Measurements from ENCODE around the gene GPR132. TPM values are rescaled to one million over a fixed set of nuclear protein-coding genes. Genes with fewer than 3 reads are reported as not detected.

Gene GPR132
- total and polyA plus RNA-seq, 10 of the 15 experiments (the other 5 are each of a cell fraction or from before 2014, with no cell fraction given) = 1.9 to 49.3 (median 20.4) TPM

DNA sequence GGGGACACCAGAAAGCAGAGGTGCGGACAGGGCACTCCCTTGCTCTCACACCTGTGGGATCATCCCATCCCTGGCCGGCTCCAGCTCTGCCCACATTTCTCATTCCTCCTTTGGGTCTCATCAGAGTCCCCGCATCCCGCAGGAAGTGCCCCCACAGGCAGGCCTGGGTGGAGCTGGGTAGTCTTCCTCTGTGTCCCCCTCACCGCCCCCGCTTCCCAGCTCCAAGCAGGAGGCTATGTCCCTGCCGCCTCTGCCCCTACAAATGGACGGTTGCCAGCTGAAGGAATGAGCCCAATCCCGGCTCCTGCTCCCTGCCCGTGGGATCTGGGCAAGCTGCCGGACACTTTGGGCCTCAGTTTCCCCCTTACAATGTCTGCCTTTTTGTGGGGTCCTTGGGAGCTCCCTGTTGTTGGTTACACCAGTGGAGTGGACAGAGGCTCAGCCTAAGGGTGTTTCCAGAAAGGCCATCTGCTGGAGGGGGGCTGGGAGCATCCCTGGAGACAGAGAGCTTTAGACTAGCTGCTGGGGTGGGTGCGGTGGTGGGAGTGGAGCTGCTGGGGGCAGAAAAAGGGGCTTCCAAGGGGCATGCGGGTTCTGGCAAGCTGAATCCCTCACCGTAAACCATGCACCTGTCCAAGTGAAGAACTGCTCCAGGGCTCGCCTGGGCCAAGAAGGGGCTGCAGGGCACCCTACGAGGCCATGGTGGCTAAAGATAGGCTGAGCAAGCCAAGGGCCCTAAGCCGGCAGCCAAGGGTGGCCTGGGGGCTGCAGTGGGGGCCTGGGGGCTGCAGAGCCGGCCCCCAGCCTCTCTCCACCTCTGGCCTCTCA, 7.9 kb upstream of the GPR132 start (continued):
- TF ChIP-seq, protein P1, sequence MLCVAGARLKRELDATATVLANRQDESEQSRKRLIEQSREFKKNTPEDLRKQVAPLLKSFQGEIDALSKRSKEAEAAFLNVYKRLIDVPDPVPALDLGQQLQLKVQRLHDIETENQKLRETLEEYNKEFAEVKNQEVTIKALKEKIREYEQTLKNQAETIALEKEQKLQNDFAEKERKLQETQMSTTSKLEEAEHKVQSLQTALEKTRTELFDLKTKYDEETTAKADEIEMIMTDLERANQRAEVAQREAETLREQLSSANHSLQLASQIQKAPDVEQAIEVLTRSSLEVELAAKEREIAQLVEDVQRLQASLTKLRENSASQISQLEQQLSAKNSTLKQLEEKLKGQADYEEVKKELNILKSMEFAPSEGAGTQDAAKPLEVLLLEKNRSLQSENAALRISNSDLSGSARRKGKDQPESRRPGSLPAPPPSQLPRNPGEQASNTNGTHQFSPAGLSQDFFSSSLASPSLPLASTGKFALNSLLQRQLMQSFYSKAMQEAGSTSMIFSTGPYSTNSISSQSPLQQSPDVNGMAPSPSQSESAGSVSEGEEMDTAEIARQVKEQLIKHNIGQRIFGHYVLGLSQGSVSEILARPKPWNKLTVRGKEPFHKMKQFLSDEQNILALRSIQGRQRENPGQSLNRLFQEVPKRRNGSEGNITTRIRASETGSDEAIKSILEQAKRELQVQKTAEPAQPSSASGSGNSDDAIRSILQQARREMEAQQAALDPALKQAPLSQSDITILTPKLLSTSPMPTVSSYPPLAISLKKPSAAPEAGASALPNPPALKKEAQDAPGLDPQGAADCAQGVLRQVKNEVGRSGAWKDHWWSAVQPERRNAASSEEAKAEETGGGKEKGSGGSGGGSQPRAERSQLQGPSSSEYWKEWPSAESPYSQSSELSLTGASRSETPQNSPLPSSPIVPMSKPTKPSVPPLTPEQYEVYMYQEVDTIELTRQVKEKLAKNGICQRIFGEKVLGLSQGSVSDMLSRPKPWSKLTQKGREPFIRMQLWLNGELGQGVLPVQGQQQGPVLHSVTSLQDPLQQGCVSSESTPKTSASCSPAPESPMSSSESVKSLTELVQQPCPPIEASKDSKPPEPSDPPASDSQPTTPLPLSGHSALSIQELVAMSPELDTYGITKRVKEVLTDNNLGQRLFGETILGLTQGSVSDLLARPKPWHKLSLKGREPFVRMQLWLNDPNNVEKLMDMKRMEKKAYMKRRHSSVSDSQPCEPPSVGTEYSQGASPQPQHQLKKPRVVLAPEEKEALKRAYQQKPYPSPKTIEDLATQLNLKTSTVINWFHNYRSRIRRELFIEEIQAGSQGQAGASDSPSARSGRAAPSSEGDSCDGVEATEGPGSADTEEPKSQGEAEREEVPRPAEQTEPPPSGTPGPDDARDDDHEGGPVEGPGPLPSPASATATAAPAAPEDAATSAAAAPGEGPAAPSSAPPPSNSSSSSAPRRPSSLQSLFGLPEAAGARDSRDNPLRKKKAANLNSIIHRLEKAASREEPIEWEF (IDR thresholded peaks at IDR 0.05; ENCODE audit: insufficient replicate concordance, low read depth, low read length) = no peak

DNA sequence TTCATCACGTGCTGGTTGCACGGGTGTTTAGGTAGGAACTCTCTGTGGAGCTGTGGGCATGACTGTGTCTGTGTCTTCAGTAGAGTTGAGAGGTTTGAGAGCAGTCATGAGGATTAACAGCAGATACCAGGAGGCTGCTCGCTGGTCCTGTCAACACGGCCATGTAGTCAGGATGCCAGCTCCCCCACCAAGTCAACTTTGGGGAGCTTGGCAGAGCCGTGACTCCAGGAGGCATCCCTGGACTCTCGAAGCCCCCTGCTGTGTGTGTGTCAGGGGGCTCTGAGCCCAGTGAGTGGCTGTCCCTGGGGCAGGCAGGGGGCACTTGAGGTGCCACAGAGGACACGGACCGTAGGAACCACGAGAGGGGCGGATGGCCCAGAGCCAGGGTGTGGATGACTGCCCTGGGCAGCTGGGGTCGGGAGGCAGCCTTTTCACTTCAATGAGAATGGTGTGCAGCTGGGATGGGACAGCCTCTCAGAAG, 7.2 kb upstream of the GPR132 start:
- peaks cover 64% of the 10 kb centered on the region for H3K4me1 ChIP-seq (ENCODE audit: control insufficient read depth, insufficient read depth, low read length)
- POLR2A ChIA-PET = interaction anchor here (0.8 to 1.5 kb wide), 5 partner anchors 8 to 15 kb away, joined by 3 to 10 read pairs (median 5); no protein-coding TSS in a partner anchor

More for the DNA sequence above, 7.2 kb upstream of the GPR132 start:
- intact Hi-C loops (cut with micrococcal nuclease; ENCODE audit: unreplicated experiment) (no loop called here), in situ Hi-C loops (cut with MboI) (no loop called here)
- ChIA-PET RAD21 (ENCODE audit: unreplicated experiment) (interaction anchor here (5.8 kb wide), 1 partner anchor 14 kb away, joined by 37 read pairs; no protein-coding TSS in a partner anchor), CTCF (interaction anchor here (1.0 to 7.6 kb wide), 4 partner anchors 10 to 18 kb away, joined by 4 to 67 read pairs (median 10); no protein-coding TSS in a partner anchor), SMC1A (ENCODE audit: uncharacterized antibody, unreplicated experiment) (interaction anchor here (3.7 to 3.8 kb wide), 2 partner anchors 9 to 14 kb away, joined by 16 to 21 read pairs; no protein-coding TSS in a partner anchor)
- no TSS peak for BruUV-seq (replicated peaks)
- 0 out of 4 replicates have a peak, but pooled peaks of 1 of the 2 experiments have one; percentile 36 for TF ChIP-seq BHLHE40 (IDR thresholded peaks at IDR 0.05; ENCODE audit: borderline replicate concordance in 1 of 2, low read depth in 2 of 2, low read length in 1 of 2)
- TF ChIP-seq RUNX3 (IDR thresholded peaks at IDR 0.05; ENCODE audit: low read length) = no peak
- TF ChIP-seq CHD1 (IDR thresholded peaks at IDR 0.05; ENCODE audit: low read depth, low read length) = no peak
- no peak for TF ChIP-seq MYB (IDR thresholded peaks at IDR 0.05; ENCODE audit: borderline replicate concordance, low read depth, low read length)
- TF ChIP-seq ATF7 (IDR thresholded peaks at IDR 0.05; ENCODE audit: low read depth) = no peak
- no peak for FAIRE-seq
- H3K27ac ChIP-seq (ENCODE audit: control insufficient read depth, insufficient read depth) = no peak overlapping the region
- no peak overlapping the region for H3K4me2 ChIP-seq (ENCODE audit: control insufficient read depth, insufficient read depth)
- H3K9ac ChIP-seq (ENCODE audit: control insufficient read depth, insufficient read depth, low read length) = no peak overlapping the region
- no peak for ATAC-seq
- no peaks in the 10 kb centered on the region for H4K20me1 ChIP-seq (ENCODE audit: control insufficient read depth, insufficient read depth)
- WGBS (ENCODE audit: insufficient coverage, insufficient replicate concordance, low lambda C conversion rate, missing lambda C conversion rate) = 74% methylated on average over 11 of the region's 11 CpGs
- no peak for DNase-seq (ENCODE audit: low read depth, low spot score)
- no peak overlapping the region for H3K4me3 ChIP-seq
- no peaks in the 10 kb centered on the region for H3K27me3 ChIP-seq (replicated peaks in 1 of 2; ENCODE audit: control insufficient read depth in 2 of 2, insufficient read depth in 2 of 2, low read length in 1 of 2)
- no peak overlapping the region for H2AFZ ChIP-seq (ENCODE audit: control insufficient read depth, low read depth, low read length)
- H3K9me3 ChIP-seq (replicated peaks; ENCODE audit: control insufficient read depth, insufficient read depth, low read length) = no peaks in the 10 kb centered on the region
- no peaks in the 10 kb centered on the region for H3K36me3 ChIP-seq (ENCODE audit: control insufficient read depth in 2 of 2, insufficient read depth in 2 of 2, low read length in 1 of 2)
- peaks cover 3% of the 10 kb centered on the region for H3K79me2 ChIP-seq (ENCODE audit: control insufficient read depth, insufficient read depth, low read length)
